Endothelial cell (in vitro differentiated cells): Measurements from ENCODE around the gene CELSR3. TPM values are rescaled to one million over a fixed set of nuclear protein-coding genes. Genes with fewer than 3 reads are reported as not detected.

Source experiments
- DNase-seq: peaks from one replicate; pipeline ENCODE4 v3.0.0; 2021; ENCODE audit warnings: low spot score
- H3K27ac Mint-ChIP-seq: one replicate; pipeline ENCODE4 v1.8.0; 2021; ENCODE audit warnings: mixed read lengths, inconsistent platforms; ENCODE audit not compliant: unreplicated experiment
- H3K27me3 Mint-ChIP-seq: one replicate; pipeline ENCODE4 v1.8.0; 2021; ENCODE audit warnings: mild to moderate bottlenecking, moderate library complexity, mixed read lengths, inconsistent platforms; ENCODE audit not compliant: unreplicated experiment
- H3K36me3 Mint-ChIP-seq: one replicate; pipeline ENCODE4 v1.8.0; 2021; ENCODE audit warnings: mild to moderate bottlenecking, low read depth, mixed read lengths, inconsistent platforms; ENCODE audit not compliant: unreplicated experiment
- H3K4me1 Mint-ChIP-seq: one replicate; pipeline ENCODE4 v1.8.0; 2021; ENCODE audit warnings: mild to moderate bottlenecking, mixed read lengths, inconsistent platforms; ENCODE audit not compliant: unreplicated experiment
- H3K4me3 Mint-ChIP-seq: one replicate; pipeline ENCODE4 v1.8.0; 2021; ENCODE audit warnings: mild to moderate bottlenecking, mixed read lengths, inconsistent platforms; ENCODE audit not compliant: unreplicated experiment
- H3K9me3 Mint-ChIP-seq: one replicate; pipeline ENCODE4 v1.8.0; 2021; ENCODE audit warnings: mixed read lengths, inconsistent platforms; ENCODE audit not compliant: unreplicated experiment
- total RNA-seq: library from RNA; stranded (reverse); fragmentation: NEBNext Ultra II Directional; extraction: Animal tissue kit (Norgen Biotek cat#: 25700); gene quantifications from one replicate; pipeline ENCODE4 v1.2.1, GENCODE V29; 2021; ENCODE audit not compliant: unreplicated experiment
- TF ChIP-seq, protein P1 (sequence below): fragments of 200-600 bp; sonication (generic); IDR thresholded peaks from one replicate; pipeline ENCODE4 v1.5.0; 2021; ENCODE audit warnings: antibody characterized with exemption; ENCODE audit not compliant: unreplicated experiment

The CELSR3 gene
- total RNA-seq, 1 donor from 2014 or later = 7.6 TPM

DNA sequence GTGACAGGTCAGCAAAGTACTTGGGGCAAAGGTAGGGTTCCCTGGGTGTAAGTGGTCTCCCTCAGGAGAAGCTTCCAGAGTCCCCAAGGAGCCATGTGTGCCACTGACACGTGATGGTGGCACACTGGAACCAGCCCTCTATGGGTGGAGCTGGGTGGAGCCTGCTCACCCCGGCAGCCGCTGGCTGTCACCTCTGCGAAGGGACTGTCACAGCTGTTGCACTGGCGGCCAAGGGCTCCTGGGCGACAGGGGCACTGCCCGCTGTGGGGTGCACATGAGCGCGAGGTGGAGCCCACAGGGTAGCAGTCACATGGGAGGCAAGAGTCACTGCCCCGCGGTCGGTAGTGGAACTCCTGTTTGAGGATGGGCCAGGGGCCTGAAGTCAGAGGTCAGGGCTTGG, 12.0 kb downstream of the CELSR3 start:
- TF ChIP-seq, protein P1, sequence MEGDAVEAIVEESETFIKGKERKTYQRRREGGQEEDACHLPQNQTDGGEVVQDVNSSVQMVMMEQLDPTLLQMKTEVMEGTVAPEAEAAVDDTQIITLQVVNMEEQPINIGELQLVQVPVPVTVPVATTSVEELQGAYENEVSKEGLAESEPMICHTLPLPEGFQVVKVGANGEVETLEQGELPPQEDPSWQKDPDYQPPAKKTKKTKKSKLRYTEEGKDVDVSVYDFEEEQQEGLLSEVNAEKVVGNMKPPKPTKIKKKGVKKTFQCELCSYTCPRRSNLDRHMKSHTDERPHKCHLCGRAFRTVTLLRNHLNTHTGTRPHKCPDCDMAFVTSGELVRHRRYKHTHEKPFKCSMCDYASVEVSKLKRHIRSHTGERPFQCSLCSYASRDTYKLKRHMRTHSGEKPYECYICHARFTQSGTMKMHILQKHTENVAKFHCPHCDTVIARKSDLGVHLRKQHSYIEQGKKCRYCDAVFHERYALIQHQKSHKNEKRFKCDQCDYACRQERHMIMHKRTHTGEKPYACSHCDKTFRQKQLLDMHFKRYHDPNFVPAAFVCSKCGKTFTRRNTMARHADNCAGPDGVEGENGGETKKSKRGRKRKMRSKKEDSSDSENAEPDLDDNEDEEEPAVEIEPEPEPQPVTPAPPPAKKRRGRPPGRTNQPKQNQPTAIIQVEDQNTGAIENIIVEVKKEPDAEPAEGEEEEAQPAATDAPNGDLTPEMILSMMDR = no peak

DNA sequence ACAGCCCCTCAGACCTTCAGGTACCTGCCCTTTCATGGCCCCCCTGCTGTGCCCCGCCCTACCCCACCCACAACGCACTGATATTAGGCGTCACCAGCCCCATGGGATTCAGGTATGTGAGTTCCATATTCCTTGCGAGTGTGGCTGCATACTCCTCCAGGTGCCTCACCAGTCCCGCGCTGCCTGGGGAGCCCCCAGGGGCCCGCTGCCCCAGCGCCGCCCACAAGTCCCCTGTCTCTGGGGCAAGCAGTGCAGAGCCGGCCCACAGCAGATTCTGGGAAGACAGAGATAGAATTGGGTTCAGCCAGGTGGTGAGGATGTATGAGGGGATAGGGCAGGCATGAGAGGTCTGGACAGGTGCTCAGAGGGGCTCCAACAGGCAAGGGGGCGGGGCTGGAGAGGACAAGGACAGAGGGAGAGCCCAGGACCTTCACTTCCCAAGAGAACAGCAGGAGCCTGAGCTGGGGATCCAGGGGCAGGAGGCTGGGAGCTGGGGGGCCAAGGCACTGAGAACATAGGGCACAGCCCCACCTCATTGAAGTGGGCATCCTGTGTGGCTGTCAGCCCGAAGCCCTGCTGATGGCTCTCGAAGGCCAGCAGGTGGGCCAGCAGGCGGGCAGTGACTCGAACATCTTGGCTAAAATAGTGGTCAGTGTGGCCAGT, 14.4 kb downstream of the CELSR3 start:
- H3K9me3 Mint-ChIP-seq = no peaks in the 10 kb centered on the region
- TF ChIP-seq, protein P1 = no peak
- H3K36me3 Mint-ChIP-seq = peaks cover 10% of the 10 kb centered on the region
- H3K27me3 Mint-ChIP-seq = peaks cover 10% of the 10 kb centered on the region
- no peak overlapping the region for H3K4me3 Mint-ChIP-seq
- no peak for DNase-seq
- peaks cover 5% of the 10 kb centered on the region for H3K4me1 Mint-ChIP-seq
- no peak overlapping the region for H3K27ac Mint-ChIP-seq

More for the DNA sequence above, 12.0 kb downstream of the CELSR3 start:
- H3K4me3 Mint-ChIP-seq = peak overlapping the region; percentile 5
- peaks cover 8% of the 10 kb centered on the region for H3K4me1 Mint-ChIP-seq
- H3K36me3 Mint-ChIP-seq = peaks cover 15% of the 10 kb centered on the region
- H3K27ac Mint-ChIP-seq = peak overlapping the region; percentile 9
- DNase-seq = no peak
- H3K27me3 Mint-ChIP-seq = peaks cover 21% of the 10 kb centered on the region
- H3K9me3 Mint-ChIP-seq = no peaks in the 10 kb centered on the region

DNA sequence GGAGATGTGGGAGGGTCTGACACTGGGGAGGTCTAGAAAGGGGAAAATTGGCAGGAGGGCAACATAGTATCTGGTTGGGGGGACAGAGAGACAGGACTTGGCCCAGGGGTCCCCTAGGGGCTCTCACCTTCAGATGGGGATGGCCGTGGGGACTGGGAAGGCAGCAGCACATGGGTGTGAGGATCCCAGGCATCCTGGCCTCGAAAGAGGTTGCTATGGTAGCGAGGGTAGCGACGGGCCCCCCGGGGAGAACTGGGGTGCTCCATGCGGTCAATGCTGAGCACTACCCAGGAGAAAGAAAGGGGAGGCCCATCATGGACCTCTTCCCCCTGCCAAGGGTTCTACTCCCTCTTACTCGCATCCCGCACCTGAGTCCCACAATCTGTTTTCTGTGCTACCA, 15.0 kb downstream of the CELSR3 start:
- no peak overlapping the region for H3K4me3 Mint-ChIP-seq
- H3K4me1 Mint-ChIP-seq = peaks cover 1% of the 10 kb centered on the region
- peaks cover 12% of the 10 kb centered on the region for H3K27me3 Mint-ChIP-seq
- no peaks in the 10 kb centered on the region for H3K9me3 Mint-ChIP-seq
- no peak overlapping the region for H3K27ac Mint-ChIP-seq
- TF ChIP-seq, protein P1 = no peak
- no peak for DNase-seq
- H3K36me3 Mint-ChIP-seq = peaks cover 10% of the 10 kb centered on the region

DNA sequence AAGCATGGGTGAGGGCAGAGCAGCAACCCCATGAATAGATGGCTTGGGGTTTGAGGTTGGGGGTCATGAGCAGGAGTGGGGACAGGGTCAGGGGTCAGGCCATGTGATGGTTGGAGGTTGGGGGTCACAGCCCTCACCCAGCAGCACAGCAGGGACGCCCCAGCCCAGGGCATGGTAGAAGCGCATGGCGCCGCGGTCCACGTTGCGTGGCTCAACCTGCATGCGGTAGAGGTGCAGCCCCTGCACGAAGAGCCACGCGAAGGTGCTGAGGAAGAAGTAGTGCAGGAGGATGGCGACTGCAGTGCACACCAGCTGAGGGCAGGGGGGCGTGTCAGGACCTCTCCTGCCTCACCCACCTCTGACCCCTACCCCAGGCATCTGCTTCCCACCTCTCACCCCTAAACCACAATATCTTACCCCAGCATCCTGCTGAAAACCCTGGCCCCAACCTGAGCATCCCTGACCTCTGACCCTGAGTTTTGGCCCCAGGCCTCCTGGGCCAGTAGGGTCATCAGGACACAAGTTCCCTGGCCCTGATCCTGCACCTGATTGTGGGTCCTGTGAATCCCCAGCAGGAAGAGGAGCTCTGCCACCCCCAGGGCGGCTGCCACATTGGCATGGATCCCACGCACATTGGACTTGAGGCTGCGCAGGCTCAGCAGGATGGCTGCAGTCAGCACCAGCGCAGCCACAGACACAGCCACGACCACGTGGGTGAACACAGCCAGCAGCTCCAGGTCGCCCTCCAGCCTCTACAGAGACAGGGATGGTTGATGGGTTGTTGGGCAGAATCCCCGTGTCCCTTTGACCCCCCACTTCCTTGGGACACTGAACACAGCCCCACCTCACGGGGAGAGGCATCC, 17.6 kb downstream of the CELSR3 start:
- Mint-ChIP-seq H3K9me3 (no peaks in the 10 kb centered on the region), H3K4me1 (no peaks in the 10 kb centered on the region), H3K27ac (no peak overlapping the region), H3K36me3 (peaks cover 12% of the 10 kb centered on the region), H3K27me3 (peaks cover 13% of the 10 kb centered on the region), H3K4me3 (no peak overlapping the region)
- DNase-seq = no peak
- TF ChIP-seq, protein P1 = no peak

DNA sequence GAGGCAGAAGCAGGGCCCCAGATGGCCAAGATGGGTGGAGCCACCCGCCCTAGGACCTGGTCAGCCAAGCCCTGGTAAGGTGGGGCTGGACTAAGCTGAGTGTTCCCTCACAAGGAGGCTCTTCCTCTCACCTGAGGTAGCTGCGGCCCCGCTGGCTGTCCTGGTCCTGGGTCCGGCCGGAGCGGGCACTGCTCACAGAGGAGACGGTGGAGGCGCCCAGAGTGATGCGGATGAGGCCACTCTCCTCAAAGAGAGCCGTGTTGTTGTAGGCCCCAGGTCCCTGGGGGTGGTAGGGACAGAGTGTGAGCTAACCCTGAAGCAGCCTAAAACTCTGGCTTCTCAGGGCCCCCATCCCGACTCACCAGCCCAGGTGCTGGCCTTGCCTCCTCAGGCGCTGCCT, 20.1 kb downstream of the CELSR3 start:
- Mint-ChIP-seq H3K4me1 (peaks cover 8% of the 10 kb centered on the region), H3K4me3 (no peak overlapping the region), H3K27me3 (peaks cover 12% of the 10 kb centered on the region), H3K27ac (no peak overlapping the region), H3K9me3 (no peaks in the 10 kb centered on the region), H3K36me3 (peaks cover 11% of the 10 kb centered on the region)
- DNase-seq = no peak
- TF ChIP-seq, protein P1 = no peak
